ENCODE results near the gene ACER3.
"Not testable (repeated sequence)": the region's sequence is repeated elsewhere in the genome, so short reads cannot be mapped to it uniquely, and the experiment has no call there.

The ACER3 gene

DNA sequence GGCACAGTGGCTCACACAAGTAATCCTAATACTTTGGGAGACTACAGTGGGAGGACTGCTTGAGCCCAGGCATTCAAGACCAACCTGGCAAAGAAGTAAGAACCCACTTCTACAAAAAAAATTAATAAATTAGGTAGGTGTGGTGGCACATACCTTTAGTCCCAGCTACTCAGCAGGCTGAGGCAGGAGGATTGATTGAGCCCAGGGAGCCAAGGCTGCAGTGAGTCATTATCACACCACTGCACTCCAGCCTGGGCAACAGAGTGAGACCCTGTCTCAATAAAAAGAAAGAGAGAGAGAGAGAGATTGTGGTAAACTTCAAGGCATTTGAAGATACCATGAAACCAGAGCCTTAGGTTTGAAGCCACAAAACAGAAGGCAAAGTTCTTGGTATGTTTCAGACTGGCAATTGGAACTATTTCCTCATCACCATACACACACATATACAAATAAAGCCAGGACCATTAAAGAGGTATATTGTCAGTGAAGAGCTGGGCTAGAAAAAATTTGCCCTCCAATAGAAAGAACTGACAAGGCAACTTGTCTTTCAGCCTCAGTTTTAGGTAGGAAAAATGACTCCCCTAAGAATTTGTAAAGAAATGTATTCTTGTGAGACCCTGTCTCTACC, 148.9 kb downstream of the ACER3 start:
- no peak for DNase-seq

DNA sequence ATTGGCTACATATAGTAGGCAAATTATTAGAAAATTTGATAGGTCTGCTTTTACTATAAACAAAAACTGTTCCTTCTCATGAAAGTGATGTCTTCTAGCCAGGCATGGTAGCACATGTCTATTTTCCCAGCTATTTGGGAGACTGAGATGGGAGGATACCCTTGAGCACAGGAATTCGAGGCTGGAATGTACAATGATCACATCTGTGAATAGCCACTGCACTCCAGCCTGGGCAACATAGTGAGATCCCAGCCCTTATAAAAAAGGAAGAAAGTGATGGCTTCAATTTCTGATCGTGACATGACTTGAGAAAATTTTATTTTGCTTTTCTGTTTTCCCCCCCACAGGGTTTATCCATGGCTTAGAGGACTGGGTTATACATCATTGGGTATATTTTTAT, 154.0 kb downstream of the ACER3 start:
- DNase-seq, result no peak

DNA sequence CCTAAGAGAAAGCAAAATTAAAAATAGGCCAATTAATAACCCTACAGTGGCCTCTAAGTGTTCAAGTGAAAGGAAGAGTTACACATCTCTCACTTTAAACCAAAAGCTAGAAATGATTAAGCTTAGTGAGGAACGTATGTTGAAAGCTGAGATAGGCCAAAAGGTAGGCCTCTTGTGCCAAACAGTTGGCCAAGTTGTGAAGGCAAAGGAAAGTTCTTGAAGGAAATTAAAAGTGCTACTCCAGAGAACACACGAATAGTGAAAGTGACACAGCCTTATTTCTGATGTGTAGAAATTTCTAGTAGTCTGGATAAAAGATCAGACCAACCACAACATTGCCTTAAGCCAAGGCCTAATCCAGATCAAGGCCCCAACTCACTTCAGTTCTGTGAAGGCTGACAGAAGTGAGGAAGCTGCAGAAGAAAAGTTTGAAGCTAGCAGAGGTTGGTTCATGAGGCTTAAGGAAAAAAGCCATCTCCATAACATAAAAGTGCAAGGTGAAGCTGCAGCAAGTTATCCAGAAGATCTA, 157.7 kb downstream of the ACER3 start:
- DNase-seq, result not testable (repeated sequence)

DNA sequence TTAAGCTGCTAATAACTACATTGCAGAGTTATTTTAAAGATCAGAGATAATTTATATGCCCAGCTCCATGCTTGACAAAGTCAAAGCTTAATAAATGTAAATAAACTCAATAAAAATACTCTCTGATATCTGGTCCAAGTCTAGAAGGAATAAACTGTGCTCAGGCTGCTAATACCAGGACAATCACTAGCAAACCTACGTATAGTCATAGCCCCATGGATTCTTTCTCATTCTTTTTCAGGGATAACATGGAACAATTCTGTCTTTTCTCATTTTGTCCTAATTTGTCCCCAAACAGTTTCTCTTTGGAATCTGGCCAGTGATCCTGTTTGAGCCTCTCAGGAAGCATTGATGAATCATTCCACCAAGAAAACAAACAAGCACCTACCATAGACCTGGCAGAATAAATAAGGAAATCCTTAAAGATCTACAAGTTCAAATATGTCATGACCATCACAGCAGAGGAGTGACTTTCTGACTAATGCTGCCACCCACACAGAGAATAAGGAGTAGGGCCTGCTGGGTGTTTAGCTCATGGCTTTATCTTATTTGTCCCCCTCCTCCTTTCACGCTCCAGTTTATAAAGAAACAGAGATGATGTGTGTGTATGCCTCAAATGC, 159.4 kb downstream of the ACER3 start:
- DNase-seq, result no peak

DNA sequence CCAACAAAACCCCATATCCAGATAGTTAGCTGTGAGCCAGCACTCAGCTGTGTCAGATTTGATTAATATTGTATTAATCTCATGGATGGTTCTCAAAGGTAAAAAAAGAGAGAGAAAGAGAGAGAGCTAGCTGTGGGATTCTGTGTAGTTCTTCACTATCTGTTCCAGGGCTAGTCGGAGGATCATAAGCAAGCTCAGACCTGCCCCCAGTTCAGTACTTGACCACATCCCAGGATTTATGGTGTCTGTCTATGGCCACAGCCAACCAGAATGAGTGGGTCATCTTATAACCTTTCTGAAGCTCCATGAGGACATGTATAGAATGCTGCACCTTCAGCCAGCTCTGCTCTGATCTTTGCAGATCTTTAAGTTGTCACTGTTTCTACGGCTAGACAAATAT, 160.0 kb downstream of the ACER3 start:
- no peak for DNase-seq

DNA sequence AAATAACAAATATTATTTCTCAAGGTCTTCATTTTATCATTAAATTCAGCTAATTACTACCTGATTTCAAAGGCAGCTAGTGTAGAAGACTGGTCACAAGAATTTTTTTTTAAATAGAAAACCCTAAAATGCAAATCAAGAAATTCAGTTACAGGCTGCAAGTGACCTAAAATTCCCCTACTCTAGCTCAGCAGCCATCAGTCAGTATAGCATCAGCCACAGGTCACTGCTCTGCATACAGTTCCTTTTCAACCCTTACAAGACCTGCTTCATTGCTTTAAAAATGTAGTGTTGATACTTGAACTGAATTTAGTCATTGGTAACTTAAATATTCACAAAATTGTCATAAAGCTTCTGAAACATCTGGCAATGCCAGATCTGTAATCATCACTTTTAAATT, 164.0 kb downstream of the ACER3 start:
- no peak for DNase-seq

DNA sequence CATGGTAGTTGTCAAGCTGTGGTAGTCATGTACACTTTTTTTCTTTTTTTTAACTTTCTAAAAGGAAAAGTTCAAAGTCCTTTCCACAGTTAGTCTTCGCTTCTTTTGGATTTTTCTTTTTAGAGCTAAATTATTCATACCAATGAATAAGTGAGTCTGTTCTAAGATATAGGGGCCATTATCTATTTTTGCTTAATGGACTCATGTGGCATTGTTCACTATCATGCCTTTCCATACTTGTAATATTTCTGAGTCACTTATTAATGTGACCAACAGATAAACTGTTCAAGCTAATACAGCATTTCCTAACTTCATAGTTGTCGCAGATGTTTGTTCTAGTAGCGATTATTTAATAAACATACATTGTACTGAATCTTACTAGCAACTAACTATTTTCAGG, 165.5 kb downstream of the ACER3 start:
- no peak for DNase-seq

DNA sequence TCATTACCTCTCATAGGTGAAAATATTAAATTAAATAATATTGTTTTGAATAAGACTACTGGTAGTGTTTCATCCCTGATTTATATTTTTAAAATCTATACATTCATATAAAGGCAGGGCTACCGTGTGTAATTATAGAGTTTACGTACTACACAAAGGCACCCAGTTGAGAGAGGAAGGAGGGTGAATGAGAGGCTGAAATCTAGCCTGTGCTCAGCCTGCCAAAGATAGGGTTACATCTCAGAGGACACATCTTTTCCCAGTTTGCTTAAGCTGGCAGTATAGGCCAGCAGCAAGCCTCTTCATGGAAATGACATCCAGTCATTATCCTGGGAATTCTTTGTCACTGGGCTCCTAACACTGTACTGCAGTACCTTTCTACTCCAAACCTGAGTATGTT, 166.0 kb downstream of the ACER3 start:
- DNase-seq, result no peak

DNA sequence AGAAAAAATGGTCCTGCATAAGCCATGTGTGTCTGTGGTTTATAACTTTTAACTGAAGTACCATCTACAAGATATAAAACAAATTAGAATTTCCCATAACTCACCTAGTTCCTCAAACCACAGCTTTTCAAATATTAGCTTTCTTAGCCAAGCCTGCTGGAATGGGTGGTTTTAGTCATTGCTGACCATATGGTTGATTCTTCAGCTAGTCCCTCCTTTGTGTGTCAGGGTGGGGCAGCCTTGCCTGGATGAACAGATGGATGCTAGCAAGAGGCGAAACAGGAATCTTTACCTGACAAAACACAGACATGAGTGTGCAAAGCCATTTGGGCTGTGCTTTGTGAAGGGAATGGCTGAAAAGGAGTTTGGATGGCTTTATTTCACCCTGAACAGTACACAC, 166.6 kb downstream of the ACER3 start:
- DNase-seq, result peak; percentile 80 to 82

DNA sequence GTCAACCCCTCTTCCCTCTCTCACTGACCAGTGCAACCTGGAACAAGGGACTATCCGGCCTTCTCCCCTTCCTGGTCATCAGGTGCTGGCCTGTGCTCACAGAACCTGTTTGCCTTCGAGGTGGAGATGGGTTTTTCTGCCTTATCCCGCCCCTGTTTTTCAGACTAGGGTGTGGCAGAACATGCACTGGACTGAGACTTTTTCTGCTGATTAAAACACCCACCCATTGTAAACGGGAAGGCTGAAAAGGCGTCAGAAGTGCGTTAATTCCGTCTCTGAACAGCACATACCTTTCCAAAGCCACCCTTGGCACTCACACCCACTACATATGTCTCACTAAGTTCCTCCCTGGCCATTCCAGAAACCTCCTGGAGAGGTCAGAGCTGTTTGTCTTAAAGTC, 169.1 kb downstream of the ACER3 start:
- no peak for DNase-seq

DNA sequence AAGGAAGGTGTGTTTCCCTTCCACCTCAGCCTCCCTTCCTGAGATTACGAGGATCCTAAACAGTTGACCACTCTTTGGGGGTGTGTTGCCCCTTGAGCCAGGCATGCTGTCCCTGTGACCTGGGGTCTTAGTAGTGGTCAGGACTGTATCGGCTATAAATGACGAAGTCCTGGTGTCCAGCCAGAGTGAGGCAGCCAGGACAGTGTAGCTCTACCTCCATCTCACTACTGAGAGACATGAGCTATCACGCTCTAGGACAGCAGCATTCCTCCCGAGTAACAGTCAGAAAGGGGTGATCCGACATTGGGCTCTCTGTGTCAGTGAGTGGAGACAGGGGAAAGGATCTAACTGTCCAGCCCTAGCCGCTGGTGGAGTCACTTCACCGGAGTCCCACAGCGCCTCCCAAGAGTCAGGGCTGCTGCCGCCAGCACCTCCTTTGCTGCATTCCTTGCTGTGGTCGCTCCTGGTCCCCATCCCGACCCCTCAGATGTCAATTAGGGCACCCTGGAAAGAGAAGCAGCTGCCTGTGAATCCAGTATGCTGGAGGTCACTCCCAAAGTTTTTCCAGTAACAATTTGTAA, 170.2 kb downstream of the ACER3 start:
- no peak for DNase-seq

DNA sequence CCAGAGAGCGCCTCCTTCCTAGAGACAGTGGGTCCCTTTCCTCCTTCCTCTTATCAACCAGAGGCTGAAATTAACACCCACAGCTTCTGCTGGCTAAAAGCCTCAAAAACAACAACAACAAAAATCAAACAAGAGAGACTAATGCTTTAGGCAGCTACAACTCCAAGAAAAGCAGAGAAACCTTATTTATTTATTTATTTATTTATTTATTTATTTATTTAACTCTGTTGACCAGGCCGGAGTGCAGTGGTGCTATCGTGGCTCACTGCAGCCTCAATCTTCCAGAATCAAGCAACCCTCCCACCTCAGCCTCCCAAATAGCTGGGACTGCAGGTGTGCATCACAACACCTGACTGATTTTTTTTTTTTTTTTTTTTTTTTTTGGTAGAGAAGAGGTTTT, 170.9 kb downstream of the ACER3 start:
- no peak for DNase-seq

DNA sequence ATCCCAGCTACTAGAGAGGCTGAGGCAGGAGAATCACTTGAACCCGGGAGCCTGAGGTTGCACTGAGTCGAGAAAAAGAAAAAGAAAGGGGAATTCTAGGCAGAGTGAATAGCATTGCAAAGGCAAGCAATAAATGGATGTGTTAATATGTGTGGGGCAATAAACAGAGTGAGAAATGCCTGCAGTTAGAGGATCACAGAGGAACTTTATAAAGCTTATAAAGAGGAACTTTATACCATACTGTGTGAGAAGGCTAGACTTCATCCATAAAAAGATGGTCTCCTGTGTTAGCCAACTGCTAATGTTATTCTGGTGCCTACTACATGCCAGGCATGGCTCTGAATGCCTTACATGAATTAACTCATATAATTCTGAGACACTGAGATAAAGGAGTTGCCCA, 174.3 kb downstream of the ACER3 start:
- DNase-seq, result no peak

DNA sequence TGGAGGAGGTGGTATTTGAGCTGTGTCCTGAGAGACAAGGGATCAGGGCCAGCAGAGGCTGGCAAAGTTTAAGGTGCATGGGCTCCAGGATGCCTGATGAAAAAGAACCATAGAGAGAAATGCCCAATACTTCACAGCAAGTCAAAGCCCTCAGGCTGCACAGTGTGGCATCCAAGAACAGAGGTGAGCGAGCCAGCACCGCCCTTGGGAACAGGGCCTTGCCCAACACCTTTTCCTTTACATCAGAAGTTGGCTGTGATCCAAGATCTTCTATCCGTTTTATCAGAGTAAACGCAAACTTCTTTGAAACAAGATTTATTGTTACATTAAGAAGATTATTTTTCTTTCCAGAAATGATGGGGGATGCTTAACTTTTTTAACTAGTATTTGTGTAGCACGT, 174.9 kb downstream of the ACER3 start:
- DNase-seq, result no peak

DNA sequence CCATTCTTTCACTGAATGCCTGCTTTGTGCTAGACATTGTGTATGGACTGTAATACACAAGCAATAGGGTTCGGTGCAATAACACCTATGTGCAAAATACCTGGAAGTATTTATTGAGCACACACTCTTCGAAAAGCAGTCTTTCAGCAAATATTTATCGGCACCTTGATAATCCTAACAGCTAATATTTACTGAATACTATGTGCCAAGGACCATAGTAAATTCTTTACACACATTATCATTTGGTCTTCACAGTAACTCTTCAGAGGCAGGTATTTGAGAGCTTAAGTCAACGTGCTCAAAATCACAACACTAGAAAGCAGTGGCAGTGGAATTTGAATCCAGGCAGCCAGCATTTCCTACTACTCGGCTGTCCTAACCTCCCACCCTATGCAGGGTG, 175.7 kb downstream of the ACER3 start:
- no peak for DNase-seq

DNA sequence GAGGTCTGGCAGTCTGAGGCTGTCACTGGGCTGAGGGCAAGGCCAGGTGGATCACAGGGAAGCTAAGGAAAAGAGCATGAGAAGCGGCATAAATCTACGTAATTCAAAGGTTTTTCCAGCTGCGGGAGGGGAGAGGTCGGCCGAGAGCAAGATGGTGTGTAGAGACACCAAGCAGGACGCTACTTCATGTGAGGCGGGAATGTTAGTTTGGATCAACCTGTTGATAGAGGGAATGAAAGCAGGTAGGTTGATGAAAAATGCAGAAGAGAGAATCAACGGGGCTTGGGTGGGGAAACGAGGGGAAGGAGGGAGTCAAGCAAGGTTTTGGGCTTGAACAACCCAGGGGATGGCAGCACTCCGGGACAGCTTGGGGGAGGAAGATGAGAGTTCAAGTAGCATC, 176.3 kb downstream of the ACER3 start:
- no peak for DNase-seq

DNA sequence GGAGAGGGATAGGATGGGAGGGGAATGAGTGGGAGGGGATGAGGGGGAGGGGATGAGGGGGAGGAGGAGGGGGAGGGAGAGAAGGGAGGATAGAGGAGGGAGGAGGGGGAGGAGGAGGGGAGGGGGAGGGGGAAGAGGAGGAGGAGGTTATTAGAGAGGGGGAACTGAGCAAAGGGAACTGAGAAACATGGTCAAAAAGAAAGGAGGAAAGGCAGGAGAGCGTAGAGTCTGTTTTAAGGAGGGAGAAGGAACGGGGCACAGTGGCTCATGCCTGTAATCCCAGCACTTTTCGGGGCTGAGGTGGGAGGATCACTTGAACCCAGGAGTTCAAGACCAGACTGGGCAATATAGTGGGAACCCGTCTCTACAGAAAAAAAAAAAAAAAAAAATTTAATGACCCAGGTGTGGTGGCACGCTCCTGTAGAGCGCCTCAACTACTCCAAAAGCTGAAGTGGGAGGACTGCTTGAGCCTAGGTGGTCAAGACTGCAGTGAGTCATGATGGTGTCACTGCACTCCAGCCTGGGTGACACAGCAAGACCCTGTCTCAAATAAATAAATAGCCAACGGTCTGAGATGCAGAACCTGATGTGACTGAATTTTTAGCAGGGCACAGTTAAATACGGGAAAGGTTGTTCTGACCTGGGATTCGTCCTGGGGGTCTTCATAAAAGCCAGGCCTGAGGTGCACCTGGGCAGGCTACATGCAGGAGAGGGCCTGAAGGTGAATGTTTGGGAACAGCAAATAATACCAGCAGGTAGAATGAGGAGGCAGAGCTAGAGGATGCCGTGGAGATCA, 177.5 kb downstream of the ACER3 start:
- DNase-seq, result no peak

DNA sequence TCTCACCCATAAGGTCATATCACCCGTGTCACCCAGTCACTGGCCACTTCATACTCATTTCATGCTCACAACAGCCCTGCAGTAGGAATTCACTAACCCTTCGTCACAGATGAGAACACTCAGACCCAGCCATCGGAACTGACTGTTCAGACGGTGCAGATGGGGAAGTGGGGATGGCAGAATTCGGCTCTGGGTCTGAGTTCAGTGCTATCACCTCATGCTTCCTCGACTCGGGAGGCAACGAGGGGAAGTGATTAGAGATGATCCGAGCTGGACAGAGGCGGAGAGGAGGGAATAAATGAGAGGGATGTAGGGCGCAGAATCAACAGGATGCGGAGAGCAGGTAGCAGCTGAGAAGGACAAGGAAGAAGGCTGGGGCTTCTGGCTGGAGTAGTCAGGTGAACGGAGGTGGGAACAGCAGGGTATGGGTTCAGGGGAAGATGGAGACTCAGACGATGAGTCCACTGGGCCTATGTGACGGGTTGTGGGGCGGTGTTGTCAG, 178.2 kb downstream of the ACER3 start:
- no peak for DNase-seq

DNA sequence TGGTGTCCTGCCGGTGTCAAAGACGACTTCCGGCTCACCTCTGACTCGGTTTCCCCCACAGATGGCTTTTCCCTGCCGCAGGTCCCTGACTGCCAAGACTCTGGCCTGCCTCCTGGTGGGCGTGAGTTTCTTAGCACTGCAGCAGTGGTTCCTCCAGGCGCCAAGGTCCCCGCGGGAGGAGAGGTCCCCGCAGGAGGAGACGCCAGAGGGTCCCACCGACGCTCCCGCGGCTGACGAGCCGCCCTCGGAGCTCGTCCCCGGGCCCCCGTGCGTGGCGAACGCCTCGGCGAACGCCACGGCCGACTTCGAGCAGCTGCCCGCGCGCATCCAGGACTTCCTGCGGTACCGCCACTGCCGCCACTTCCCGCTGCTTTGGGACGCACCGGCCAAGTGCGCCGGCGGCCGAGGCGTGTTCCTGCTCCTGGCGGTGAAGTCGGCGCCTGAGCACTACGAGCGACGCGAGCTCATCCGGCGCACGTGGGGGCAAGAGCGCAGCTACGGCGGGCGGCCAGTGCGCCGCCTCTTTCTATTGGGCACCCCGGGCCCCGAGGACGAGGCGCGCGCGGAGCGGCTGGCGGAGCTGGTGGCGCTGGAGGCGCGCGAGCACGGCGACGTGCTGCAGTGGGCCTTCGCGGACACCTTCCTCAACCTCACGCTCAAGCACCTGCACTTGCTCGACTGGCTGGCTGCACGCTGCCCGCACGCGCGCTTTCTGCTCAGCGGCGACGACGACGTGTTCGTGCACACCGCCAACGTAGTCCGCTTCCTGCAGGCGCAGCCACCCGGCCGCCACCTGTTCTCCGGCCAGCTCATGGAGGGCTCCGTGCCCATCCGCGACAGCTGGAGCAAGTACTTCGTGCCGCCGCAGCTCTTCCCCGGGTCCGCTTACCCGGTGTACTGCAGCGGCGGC, 179.0 kb downstream of the ACER3 start:
- DNase-seq, result no peak

DNA sequence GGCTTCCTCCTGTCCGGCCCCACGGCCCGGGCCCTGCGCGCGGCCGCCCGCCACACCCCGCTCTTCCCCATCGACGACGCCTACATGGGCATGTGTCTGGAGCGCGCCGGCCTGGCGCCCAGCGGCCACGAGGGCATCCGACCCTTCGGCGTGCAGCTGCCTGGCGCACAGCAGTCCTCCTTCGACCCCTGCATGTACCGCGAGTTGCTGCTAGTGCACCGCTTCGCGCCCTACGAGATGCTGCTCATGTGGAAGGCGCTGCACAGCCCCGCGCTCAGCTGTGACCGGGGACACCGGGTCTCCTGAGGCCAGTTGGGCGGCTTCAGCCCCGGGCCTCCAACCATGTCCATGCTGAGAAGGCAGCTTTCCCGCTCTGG, 179.7 kb downstream of the ACER3 start:
- no peak for DNase-seq

DNA sequence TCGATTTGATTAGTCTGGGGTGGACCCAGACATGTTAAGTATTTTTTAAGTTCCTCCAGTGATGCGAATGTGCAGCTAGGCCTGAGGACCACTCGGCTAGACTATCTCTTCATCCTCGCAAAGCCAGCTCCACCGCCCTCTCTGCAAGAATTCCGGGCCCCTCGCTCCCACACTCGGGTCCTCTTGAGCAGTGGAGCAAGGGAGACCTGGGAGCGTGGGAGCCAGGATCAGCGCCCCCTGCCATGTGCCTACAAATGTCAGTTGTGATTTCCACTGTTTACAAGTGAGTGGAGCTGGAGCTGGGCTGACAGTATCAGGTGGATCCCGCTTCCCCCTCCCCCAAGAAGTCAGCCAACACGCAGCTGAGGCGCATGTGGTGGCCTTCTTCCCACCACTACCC, 180.2 kb downstream of the ACER3 start:
- DNase-seq, result no peak

DNA sequence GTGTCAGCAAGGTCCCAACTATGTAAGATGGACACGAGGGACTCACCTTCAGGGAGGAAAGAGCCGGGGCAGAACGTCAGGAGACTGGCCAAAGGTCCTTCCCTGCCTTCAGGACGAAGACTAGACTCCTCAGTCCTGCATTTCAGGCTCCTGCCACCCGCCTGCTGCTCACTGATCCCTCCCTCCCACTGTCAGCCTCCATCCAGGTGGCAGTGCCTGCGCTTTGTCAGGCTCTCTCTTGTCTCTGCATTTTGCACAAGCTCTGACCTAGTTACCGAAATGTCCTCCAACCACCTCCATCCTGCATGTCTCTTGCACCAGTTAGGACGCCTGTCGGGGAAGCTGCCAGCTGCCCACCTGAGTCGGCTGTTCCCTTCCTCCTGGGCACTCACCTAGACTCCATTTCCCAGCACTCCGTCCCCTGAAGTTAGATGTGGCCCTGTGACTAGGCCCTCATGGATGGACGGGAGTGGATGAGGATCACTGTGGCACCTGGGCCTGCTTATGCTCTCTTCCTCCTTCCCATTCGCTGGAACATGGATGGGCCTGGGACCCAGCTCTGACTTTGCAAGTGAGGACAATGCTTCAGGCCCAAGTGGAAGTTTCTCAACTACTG, 181.5 kb downstream of the ACER3 start:
- no peak for DNase-seq

All from cerebellar nuclear complex (tissue), 1 donor.